Measurements from ENCODE around the gene ARID1B.

Gene ARID1B

DNA sequence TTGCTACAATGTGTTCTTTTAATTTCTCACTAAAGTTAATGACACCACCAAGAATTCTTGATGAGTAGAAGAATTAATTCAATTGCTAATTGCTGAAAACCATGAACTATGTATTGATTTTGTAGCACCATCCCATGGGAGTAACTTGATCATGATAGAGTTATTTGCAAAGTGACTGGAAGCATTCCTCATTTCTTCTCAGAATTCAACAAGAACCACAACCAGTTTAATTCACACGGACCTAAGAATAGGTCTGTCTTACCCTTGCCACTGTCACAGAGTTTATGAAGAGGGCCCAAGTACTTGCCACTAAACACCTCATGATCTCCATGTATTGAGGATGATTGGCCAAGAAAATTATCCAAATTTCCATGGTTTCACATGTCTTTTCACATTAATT, 324.0 kb downstream of the ARID1B start:
- no peak for DNase-seq (ENCODE audit: low spot score)

GRCh38 chr6:157104803-157105202, 327.6 kb downstream of the ARID1B start:
- no peak for DNase-seq (ENCODE audit: low spot score)

DNA sequence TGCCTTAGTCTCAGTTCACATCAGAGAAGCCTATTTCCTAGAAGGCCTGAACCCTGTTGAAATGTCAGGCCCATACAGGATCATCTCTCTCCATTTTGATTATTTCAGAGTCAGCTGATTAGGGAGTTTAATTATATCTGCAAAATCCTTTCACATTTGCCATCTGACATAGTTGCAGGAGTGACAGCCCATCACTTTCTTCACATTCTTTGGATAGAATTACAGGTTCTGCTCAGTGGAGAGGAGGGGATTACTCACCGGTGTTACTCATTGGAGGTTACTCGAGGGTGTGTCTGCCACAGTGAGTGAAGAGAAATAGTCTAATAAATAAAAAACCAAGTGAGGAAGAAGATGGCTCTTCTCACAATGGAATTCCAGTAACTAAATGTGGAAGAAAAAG, 329.3 kb downstream of the ARID1B start:
- DNase-seq (ENCODE audit: low spot score) = no peak

- no peak for DNase-seq (ENCODE audit: low spot score)
Measured at GRCh38 chr6:157107571-157107914, 330.4 kb downstream of the ARID1B start.

DNA sequence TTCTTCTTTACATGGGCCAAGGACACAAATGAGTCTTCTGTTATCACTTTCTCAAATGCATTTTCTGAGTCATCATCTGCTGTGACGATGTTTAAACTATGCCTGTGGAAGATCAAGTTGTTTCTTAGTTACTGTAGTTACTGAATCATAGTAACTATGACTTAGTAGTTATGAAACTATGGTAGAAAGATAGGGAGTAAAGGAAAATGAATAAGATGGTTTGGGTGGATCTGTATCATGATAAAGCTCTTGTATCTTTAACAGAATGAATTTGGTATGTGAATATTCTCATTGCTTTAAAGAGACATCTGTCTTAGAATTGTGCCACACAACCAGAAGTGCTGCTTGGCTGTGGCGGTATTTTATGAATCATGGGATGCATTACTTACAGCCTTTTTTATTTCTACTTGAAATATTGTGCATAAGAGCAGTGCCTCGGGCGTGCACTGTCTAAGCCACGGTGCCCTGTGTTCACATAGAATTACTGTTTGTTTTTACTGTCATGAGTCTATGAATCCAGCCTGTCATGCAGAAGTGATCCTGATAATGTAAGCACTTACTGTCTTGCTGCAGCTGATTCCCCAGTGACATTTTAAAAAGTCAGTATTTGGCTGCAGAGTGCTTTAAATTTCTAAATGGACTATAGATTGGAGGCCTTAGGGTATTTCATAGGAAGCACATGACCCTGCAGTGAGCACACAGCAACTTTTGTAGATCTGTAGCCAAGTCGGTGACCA, 330.9 kb downstream of the ARID1B start:
- DNase-seq (ENCODE audit: low spot score) = no peak

DNA sequence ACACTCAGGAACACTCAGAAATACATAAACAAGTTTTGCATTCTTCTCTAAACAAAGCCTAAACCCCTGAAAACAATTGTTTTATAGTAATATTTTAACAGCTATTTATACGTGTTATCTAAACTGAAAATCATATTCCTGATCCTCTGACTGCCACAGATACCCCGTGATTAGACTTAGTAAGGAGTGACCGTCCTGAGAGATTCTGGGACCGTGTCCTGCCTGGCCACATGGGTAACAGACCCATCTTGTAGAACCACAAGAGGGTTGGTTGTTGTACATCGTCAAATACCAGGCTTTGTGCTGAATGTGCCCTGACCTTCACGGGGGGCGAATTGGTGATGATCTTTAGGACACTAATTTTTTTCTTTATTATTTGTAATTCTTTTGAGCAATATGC, 331.7 kb downstream of the ARID1B start:
- DNase-seq (ENCODE audit: low spot score) = no peak

DNA sequence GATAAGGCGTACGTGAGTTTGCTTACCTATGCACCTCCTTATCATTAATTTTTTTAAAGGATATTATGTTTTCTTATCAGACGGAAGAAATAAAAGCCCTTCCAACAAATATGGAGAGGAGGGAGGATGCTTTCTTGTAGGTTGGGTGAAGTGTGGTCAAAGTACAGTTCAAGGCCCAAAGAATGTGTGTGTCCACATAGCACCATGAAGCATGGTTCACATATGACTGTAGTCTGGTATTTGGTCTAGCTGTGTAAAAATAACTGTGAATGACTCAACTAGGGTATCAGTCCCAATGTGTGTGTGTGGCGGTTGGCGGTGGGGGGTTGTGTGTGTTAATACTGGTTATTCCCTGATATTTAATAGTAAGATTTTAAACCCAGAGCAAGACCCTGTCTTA, 333.4 kb downstream of the ARID1B start:
- no peak for DNase-seq (ENCODE audit: low spot score)

GRCh38 chr6:157113389-157113788, 336.2 kb downstream of the ARID1B start:
- DNase-seq (ENCODE audit: low spot score) = no peak

- DNase-seq (ENCODE audit: low spot score) = no peak
Measured at GRCh38 chr6:157116426-157116825, 339.2 kb downstream of the ARID1B start.

DNA sequence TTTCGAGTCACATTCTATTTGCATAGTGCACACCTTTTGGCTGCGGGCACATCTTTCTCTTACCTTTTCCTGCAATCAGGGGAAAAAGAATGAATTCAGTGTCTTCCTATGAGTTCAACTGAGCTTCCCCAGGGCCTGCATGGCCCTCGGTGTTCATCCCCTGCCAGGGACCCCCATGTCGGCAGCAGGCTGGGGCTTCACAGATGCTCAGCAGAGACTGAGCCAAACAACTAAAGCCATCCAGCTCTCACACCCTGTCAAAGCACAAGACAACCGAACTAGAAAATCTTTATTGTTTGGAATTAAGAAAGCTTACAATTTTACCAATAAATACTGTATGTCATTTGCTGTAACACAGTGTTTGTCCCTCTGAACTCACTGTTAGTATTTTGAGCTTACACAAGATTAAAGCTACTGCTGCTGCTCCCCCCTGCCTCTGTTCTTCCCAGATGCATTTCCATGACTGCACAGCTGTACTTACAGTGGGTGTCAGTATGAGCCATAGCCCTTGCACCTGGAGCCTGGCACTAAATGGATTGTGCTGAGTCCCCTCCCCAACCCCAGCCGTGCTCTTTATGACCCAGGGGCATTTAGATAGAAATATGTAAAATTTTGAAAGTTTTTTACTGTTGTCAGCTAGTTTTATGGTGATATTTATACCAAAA, 340.4 kb downstream of the ARID1B start:
- DNase-seq (ENCODE audit: low spot score) = no peak

DNA sequence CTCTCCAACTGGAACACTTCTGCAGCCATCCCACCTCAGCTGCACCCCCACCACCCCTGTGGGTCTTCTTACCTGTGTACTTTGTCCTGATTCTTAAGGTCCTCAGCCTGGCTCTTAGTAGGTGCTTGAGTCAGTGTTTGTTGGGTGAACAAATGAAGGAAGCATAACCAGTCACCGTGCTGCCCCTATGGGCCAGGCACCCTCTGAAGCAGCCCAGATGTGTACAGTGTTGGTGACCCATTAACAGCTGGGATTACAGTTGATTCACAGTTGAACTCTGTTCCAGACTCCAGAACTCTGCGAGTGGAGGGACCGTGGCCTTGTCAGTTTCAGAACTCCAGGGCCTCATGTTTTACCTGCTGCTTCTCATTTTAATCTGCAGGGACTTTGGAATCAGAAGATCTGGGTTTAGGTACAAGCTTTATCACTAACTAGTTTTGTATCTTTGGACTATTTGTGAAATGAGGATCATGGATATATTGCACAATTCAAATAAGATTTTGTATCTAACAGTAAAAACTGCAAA, 342.4 kb downstream of the ARID1B start:
- DNase-seq (ENCODE audit: low spot score) = no peak

GRCh38 chr6:157120534-157121232, 343.5 kb downstream of the ARID1B start:
- DNase-seq (ENCODE audit: low spot score) = no peak

GRCh38 chr6:157121897-157122296, 344.7 kb downstream of the ARID1B start:
- DNase-seq (ENCODE audit: low spot score) = no peak

GRCh38 chr6:157123234-157123633, 346.1 kb downstream of the ARID1B start:
- DNase-seq (ENCODE audit: low spot score) = no peak

DNA sequence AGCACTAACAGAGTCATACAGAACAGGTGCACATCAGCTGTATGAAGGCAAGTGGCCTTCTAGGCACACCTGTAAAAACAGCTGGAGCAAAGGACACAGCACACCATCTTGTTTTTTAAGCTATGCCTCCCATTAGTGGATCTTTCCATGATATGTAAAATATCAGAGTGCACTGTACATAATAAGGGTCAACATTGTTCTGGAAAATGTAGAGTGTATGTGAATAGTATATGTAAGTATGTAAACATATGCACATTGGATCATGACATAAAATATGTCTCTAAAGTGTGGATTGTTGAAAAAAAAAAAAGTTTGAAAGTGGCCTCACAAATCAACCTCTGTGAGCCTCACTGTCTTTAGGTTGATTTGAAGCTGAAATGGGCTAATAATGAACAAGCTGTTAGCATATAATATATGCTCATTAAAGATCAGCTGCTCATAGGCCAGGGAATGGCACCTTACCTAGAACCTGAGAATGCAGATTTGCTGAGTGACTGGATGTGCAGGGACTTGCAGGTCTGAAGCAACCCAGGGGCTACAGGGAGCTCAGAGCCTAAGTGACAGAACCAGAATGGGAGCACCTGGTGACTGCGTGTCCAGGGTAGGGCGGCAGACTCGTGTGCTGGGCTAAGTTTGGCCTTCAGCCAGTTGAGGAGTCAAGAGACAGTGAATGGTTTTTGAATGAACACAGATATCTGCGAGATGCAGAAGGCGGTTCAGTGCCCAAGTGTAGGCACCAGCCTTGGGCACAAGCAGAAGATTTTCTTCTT, 347.5 kb downstream of the ARID1B start:
- DNase-seq (ENCODE audit: low spot score) = no peak

DNA sequence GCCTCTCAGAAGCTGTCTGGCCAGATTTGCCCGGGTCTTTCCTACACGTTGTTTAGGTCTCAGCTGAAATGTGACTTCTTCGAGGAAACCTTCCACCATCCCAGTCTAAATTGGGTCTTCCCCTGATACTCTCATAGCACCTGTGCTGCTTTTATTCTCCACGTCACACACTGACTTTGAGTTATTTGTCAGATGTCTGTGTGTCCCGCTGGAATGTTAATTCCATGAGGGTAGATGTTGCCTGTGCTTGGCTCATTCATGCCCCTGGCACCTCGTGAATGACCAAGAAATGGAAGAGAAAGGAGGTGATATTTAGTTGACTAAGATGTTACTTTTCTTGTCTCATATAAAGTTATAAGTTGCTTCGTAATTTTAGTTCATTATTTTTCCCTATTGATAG, 348.4 kb downstream of the ARID1B start:
- no peak for DNase-seq (ENCODE audit: low spot score)

- DNase-seq (ENCODE audit: low spot score) = no peak
Measured at GRCh38 chr6:157126183-157127098, 349.3 kb downstream of the ARID1B start.

DNA sequence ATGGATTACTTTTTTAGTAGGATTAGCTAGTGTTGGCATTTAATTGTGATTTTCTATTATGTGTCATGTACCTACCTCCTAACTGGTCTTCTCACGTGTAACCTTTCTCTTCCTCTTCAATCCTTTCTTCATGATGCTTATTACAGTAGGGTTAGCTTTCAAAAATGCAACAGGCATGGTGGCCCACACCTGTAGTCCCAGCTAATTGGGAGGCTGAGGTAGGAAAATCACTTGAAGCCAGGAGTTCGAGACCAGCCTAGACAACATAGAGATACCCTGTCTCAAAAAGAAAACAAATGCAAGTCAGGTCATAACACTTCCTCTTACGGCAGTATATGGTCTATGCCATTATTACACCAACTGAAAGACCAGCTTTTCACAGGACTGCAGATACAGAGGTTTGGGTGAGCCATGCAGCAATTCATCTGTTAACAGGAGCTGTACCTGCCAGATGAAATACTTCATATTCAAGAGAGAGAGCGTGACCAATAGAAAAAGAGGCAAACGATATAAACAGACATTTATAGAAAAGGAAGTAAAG, 351.1 kb downstream of the ARID1B start:
- DNase-seq (ENCODE audit: low spot score) = no peak

GRCh38 chr6:157131250-157131649, 354.1 kb downstream of the ARID1B start:
- no peak for DNase-seq (ENCODE audit: low spot score)

DNA sequence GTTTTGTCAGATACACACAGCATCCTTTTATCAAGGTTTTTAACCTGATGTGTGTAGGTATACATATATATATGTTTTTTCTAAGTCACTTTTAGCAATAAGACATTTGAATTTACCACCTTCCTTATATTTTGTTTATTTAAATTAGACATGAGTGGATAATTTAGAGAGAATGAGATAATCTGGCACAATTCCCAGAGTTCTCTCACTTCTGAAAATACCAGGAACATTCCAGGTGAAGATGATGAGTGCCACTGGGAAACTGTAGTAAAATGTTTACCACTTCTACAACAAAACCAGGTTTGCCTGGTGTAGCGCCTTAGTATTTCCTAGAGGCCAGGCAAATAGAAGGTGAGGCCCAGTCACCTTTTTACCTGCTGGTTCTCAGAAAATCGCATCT, 356.7 kb downstream of the ARID1B start:
- no peak for DNase-seq (ENCODE audit: low spot score)
